ENCODE data around the gene TMC8. TPM values are rescaled to one million over a fixed set of nuclear protein-coding genes. Genes with fewer than 3 reads are reported as not detected.

TMC8 gene
- total RNA-seq, 1 experiment from 2014 or later: 0.02 TPM

GRCh38 chr17:78124081-78124835, 6.3 kb upstream of the TMC8 start:
- no peak for DNase-seq (ENCODE audit: low spot score)

- no peak for DNase-seq (ENCODE audit: low spot score)
Observed at GRCh38 chr17:78124836-78125137, 5.8 kb upstream of the TMC8 start.

GRCh38 chr17:78125138-78125913, 5.2 kb upstream of the TMC8 start:
- no peak for DNase-seq (ENCODE audit: low spot score)

DNA sequence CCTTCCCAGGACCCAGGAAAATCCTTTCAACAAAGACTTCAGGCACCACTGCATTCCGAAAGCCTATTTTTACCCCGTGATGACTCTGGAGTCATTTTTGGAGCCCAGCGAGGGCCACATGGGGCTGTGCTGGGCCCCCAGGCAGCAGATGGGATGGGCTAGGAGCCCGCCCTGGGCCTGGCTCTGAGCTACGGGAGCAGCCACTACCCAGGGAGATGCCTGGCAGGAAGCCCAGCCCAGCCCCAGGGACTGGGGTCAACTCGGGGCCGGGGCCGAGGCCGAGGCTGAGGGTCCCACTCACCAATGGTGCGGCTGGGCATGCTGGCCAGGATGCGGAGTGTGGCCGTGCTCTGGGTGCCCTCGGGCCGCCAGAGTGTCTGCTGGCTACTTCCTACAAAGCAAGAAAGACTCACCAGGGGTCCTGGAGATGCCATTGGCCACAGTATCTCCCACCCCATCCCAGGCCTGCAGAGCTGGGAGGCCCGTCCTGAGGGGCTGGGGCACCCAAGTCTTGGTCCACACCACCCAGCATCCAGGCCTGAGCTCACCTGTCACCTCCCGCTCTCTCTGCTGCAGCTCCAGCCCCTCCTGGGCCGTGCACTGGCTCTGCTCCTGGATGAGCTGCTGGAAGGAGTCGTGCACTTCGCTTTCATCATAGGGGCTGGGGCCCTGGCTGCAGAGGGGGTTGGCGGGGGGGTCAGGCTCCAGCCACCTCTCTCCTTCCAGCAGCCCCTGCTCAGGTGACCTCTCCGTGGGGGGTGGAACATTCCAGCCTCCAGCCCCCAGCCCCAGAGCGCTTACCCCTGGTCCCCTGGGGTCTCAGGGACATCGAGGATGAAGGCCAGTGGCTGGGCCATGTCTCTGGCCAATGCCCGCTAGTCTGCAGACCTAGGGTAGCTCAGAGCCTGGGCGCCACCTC, 4.3 kb upstream of the TMC8 start:
- no peak for DNase-seq (ENCODE audit: low spot score)

DNA sequence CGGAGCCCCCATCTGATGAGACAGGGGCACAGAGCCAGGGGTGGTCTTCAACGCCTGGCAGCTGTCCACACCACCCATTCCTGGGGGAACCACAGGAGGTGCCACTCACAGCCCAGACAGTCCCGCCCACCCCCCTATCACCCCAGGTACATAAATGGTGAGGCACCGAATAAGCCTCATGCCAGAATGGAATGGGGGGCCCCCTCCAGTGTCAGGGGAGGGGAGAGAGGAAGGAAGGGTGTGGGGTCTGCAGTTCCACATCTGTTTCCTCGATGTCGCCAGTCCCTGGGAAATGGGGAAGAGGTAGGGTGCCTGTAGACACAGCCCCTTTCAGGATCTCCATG, 3.7 kb upstream of the TMC8 start:
- no peak for DNase-seq (ENCODE audit: low spot score)

- DNase-seq (ENCODE audit: low spot score): no peak
Observed at GRCh38 chr17:78127239-78127887, 3.2 kb upstream of the TMC8 start.

DNA sequence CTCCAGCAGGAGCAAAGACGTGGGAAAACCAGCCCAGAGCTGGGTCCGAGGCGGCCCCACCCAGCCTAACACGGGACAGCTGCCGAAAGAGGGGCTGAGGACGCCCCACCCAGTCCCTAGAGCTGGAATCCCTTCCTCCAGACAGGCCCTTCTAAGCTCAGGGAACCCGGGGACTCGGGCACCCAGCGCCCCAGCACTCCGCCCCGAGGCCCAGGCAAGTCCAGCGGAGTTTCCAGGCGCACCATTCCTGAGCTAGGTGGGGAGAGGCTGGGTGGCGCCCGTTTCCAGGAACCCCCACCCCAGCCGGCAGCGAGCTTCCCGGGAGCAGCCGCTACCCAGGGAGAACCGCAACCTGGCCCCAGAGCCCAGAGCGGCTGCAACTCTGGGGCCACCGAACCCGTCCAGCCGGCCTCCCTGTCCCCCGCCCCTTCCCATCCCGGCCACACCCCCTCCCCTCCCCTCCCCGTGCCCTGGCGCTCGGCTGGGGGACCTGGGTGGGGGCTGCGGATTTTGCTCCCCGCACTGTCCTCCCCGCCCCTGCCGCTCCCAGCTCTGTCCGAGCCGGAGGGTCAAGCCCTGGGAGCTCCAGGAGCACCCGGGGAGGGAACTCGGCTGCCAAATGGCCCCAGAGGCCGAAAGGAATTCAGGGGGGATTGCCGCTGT, 2.6 kb upstream of the TMC8 start:
- no peak for DNase-seq (ENCODE audit: low spot score)

DNA sequence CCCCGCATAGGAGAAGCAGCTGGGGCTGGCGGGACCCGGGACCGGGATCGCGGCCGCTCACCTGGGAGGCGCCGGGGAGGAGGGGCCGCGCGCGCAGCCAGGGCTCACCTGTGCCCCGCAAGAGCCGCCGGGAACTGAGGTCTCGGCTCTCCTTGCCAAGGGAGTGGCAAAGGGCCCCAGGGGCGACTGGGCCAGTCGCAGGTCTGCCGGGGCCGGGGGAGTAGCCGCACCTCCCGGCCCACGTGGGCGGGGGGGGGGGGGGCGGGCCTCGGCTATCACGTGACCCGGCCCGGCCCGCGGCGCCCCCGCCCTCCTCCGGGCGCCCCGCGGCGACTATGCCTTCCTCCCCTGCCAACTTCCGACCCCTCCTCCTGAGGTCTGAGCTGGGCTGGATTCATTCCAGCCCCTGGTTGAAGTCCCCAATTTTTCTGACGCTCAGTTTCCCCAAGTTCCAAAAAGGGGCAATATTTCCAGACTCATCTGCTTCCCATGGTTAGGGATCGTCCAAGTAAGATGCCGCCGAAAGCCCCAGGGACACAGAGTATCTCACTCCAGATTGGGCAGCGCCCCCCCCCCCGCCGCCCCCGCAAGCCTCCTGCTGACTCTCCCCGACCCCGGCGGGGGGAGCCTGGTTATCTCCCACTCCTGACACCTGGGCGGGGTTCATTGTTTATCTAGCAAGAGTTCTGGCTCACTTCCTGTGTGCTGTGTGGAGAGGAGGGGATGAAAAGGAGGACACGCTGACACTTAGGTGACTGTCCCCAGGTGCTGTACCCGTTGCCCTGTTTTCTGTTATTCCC, 1.8 kb upstream of the TMC8 start, which contains the start of gene TMC6:
TSS of gene TMC6 (minus strand) at position 205 of the 800 bp plus-strand sequence. CDS start 1,923 bp downstream, outside the sequence.
- no peak for DNase-seq (ENCODE audit: low spot score)

DNA sequence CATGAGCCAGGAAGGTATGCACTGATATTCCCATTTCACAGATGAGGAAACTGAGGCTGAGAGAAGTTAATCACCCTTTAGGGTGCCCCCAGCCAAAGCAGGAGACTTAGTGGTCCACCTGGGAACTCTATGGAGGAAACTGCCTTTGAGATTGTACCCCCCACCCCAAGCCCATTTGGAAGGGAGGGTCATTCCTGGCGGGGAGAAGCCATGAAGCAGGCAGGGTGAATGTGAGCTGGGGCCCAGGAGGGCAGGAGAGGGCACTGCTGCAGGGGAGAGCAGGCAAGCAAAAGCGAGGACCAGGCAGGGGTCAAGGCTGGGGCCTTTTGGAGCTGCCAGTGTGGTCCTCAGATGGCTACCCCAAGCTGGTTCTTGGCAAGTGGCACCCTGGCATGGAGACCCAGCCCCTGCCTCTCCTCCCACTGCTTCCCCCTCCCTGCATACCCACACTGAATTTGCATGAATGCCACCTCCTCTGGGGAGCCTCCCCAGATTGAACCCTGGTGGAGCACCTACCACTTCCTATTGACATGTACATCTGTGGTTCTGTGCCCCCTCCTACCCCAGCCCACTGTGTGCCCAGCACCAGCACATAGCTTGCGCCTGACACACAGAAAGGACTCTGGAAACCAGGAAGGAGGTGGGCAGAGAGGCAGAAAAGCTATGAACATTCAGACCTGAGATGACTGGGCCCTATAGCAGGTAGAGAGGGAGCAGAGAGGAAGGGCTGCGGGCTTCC, 1.1 kb upstream of the TMC8 start:
- no peak for DNase-seq (ENCODE audit: low spot score)

DNA sequence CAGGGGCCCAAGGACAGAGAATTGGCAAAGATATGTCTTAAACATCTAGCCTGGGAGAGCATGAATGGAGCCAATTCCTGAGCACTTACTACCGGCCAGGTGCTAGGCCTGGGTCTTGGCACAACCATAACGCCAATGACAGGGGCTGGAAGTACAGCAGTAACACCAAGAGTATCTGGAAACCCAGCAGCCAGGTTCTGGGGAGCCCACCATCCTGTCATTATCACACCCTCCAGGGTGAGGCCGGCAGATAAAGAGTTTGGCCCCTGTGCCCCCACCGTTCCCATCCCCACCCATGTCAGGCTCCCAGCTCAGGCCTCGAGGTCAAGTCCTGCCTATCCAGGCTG, 508 bp upstream of the TMC8 start:
- DNase-seq (ENCODE audit: low spot score): no peak

GRCh38 chr17:78131172-78132083, 857 bp downstream of the TMC8 start:
- no peak for DNase-seq (ENCODE audit: low spot score)

GRCh38 chr17:78132084-78132676, 1.6 kb downstream of the TMC8 start:
- no peak for DNase-seq (ENCODE audit: low spot score)

DNA sequence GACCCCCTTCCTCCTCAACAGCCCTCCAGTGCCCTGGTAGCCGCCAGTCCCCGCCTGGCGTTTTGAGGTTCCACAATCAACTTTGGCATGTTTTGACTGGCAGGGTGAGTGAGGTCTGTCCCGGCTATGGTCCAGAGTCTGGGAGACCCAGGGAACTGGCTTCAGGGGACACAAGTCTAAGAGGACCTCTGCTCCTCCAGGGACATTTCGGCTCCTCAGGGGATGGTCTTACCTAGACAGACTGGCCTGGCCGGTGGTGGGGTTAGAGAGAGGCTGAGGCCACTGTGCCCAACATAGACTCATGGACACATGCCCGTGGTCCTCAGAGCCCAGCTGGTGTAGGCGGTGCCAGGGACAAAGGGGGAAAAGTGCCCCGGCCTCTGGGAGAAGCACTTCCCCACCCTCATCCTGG, 2.2 kb downstream of the TMC8 start:
- no peak for DNase-seq (ENCODE audit: low spot score)

DNA sequence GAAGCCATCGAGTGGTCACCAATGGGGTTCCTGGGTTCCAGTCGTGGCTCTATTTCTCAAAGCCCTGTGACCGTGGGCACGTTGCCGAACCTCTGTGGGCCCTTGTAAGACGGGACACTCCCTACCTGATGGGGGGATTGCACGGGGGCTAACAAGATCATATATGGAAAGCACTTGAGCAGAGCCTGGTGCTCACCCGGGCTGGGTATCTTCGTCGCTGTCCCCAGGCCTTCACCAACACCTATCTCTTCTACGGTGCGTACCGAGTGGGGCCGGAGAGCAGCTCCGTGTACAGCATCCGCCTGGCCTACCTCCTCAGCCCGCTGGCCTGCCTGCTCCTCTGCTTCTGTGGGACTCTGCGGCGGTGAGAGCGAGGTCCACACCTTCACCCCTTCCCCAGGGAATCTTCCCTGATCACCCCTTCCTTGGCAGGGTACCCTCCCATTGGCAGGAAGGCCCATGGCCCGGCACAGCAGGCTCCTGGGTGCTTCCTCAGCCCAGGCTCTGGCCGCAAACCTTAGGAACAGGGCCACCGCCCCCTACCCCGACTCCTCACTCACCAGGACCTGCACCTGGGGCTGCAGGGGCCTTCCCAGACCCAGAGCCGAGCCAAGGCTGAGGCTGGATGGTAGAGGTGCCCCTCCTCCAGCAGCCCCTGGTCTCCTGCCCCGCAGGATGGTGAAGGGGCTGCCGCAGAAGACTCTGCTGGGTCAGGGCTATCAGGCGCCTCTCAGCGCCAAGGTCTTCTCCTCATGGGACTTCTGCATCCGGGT, 2.8 kb downstream of the TMC8 start:
- DNase-seq (ENCODE audit: low spot score): no peak

DNA sequence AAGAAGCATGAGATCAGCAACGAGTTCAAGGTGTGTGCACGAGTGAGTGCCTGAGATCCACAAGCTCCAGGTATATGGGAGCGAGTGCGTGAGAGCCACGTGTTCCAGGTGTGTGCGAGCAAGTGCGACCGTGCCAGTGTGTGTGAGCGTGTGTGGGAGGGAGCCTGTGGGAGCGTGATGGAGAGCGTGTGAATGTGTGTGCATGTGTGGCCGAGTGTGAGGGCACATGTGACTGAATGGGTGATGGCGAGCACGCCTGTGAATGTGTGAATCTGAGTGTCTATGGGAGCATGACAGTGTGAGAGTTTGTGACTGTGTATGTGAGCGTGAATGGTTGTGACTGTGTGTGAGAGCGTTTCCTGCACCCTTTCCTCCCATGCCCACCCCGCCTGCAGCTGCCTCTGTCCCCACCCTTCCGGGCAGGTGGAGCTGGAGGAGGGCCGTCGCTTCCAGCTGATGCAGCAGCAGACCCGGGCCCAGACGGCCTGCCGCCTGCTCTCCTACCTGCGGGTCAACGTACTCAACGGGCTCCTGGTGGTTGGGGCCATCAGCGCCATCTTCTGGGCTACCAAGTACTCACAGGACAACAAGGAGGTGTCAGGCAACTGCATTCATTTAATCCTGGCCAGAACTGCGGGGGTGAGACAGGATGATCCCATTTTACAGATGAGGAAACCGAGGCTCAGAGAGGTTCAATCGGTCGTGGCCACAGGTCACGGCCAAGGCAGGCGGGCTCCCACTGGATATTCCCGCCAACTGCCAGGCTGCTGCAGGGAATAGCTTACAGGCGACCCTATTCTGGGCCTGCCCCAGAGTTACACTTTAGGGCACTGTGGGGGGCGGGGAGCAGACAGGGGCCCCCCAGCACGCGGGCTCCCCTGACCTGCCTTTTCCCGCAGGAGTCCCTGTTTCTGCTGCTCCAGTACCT, 3.7 kb downstream of the TMC8 start:
- DNase-seq (ENCODE audit: low spot score): peak; percentile 43

DNA sequence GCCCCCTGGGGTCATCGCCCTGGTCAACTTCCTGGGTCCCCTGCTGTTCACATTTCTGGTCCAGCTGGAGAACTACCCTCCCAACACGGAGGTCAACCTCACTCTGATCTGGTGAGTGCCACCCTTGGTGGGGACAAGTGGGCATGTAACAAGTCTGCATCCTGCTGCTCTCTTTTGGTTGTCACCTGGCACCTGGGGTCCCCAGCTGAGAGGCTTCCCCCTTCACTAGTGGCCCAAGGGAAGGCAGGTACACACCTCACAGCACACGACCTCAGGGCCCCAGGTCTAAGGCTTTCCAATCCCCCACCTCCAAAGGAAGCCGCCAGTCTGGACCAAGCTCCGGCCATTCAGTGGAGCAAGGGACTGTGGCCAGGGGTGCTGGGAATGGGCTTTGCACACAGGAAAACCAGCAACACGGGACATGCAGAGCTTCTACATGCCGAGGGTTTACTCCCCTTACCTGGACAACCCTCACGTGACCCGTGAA, 4.4 kb downstream of the TMC8 start:
- DNase-seq (ENCODE audit: low spot score): no peak
